Cardiac septum (tissue), 1 donor: ENCODE results near the gene PIP5K1A. TPM values are rescaled to one million over a fixed set of nuclear protein-coding genes. Genes with fewer than 3 reads are reported as not detected.
"Not testable (repeated sequence)": the region's sequence is repeated elsewhere in the genome, so short reads cannot be mapped to it uniquely, and the experiment has no call there.

ENCODE experiments used
- DNase-seq: peaks from one replicate; pipeline ENCODE4 v3.0.0-alpha.2; 2020; ENCODE audit warnings: low spot score
- intact Hi-C: fragments of 100-400 bp; cut with DNase I; formaldehyde crosslinking; loops from one replicate; pipeline ENCODE4 v1.14.0; 2022
- total RNA-seq: library from RNA; stranded (reverse); fragmentation: NEBNext Ultra II Directional; extraction: Animal tissue kit (Norgen Biotek cat#: 25700); gene quantifications from one replicate; pipeline ENCODE4 v1.2.1, GENCODE V29; 2021
- donor health status: DM: no; HTN: no; CAD: no.

The PIP5K1A gene
- total RNA-seq, 1 donor from 2014 or later = 40.6 TPM

GRCh38 chr1:151242442-151242841 lies 44.1 kb downstream of the PIP5K1A start:
- intact Hi-C loops = no loop called here

GRCh38 chr1:151243683-151244216 lies 45.4 kb downstream of the PIP5K1A start:
- DNase-seq = no peak

More at GRCh38 chr1:151242442-151242841, 44.1 kb downstream of the PIP5K1A start:
- DNase-seq = no peak

GRCh38 chr1:151246786-151247185 lies 48.4 kb downstream of the PIP5K1A start:
- intact Hi-C loops = no loop called here

More at GRCh38 chr1:151243683-151244216, 45.4 kb downstream of the PIP5K1A start:
- intact Hi-C loops = no loop called here

GRCh38 chr1:151251656-151252470 lies 53.5 kb downstream of the PIP5K1A start:
- intact Hi-C loops = loop anchor here (1.0 kb wide), 1 partner anchor 57 kb away; no protein-coding TSS in a partner anchor
- DNase-seq = no peak

More at GRCh38 chr1:151246786-151247185, 48.4 kb downstream of the PIP5K1A start:
- no peak for DNase-seq

- intact Hi-C loops = loop anchor here (2.0 kb wide), 2 partner anchors 28 to 56 kb away; partner anchors contain the start of genes PIP5K1A and ZNF687
- DNase-seq = peak; percentile 97
These were observed 56.2 kb downstream of the PIP5K1A start, which contains the start of gene PSMD4 for GRCh38 chr1:151254217-151255213. TSS of gene PSMD4 (plus strand) at chr1:151254734. CDS start at chr1:151254783, 49 bp downstream.

- intact Hi-C loops = loop anchor here (2.0 kb wide), 2 partner anchors 27 to 57 kb away; partner anchors contain the start of genes PIP5K1A and ZNF687
- no peak for DNase-seq
These were observed 57.0 kb downstream of the PIP5K1A start for GRCh38 chr1:151255381-151255780.

GRCh38 chr1:151259351-151259750 lies 61.0 kb downstream of the PIP5K1A start:
- no peak for DNase-seq
- intact Hi-C loops = no loop called here

- intact Hi-C loops = no loop called here
- no peak for DNase-seq
These were observed 67.3 kb downstream of the PIP5K1A start for GRCh38 chr1:151265446-151266236.

- no peak for DNase-seq
- intact Hi-C loops = no loop called here
These were observed 68.0 kb downstream of the PIP5K1A start for GRCh38 chr1:151266315-151266714.

- DNase-seq = no peak
- intact Hi-C loops = no loop called here
These were observed 68.5 kb downstream of the PIP5K1A start for GRCh38 chr1:151266821-151267220.

- no peak for DNase-seq
- intact Hi-C loops = no loop called here
These were observed 69.4 kb downstream of the PIP5K1A start for GRCh38 chr1:151267760-151268159.

GRCh38 chr1:151273924-151274466 lies 75.6 kb downstream of the PIP5K1A start:
- intact Hi-C loops = no loop called here
- DNase-seq = no peak

GRCh38 chr1:151275341-151275740 lies 77.0 kb downstream of the PIP5K1A start:
- DNase-seq, intact Hi-C loops: not testable (repeated sequence)

- DNase-seq = no peak
- intact Hi-C loops = no loop called here
These were observed 78.9 kb downstream of the PIP5K1A start for GRCh38 chr1:151277249-151277648.

- intact Hi-C loops = loop anchor here (1.0 to 2.0 kb wide), 2 partner anchors 46 to 117 kb away; partner anchors contain the start of genes PI4KB and PSMB4
These were observed 83.0 kb downstream of the PIP5K1A start for GRCh38 chr1:151281225-151281968.

GRCh38 chr1:151281969-151282882 lies 83.9 kb downstream of the PIP5K1A start, which contains the start of gene ZNF687:
TSS of gene ZNF687 (plus strand) at chr1:151282299. CDS start at chr1:151286292, 3,993 bp downstream.
- intact Hi-C loops = loop anchor here (1.0 to 2.0 kb wide), 3 partner anchors 27 to 117 kb away; partner anchors contain the start of genes PI4KB, PSMB4 and PSMD4
- peak; percentile 100 for DNase-seq

More at GRCh38 chr1:151281225-151281968, 83.0 kb downstream of the PIP5K1A start:
- peak; percentile 97 for DNase-seq
